GM21360 (cell line): ENCODE measurements around the gene CAMTA1.

Source experiments
- ATAC-seq: cut with Tn5 transposase; IDR thresholded peaks from one replicate; pipeline ENCODE4 v1.9.1; 2021; ENCODE audit warnings: mild to moderate bottlenecking, moderate library complexity; ENCODE audit not compliant: unreplicated experiment

Gene CAMTA1

GRCh38 chr1:7606096-7606495 lies 820.8 kb downstream of the CAMTA1 start:
- ATAC-seq, result no peak

- ATAC-seq, result no peak
These were observed 821.8 kb downstream of the CAMTA1 start for GRCh38 chr1:7607097-7607496.

- ATAC-seq, result no peak
These were observed 823.5 kb downstream of the CAMTA1 start for GRCh38 chr1:7608628-7609305.

- no peak for ATAC-seq
These were observed 824.2 kb downstream of the CAMTA1 start for GRCh38 chr1:7609311-7609994.

- no peak for ATAC-seq
These were observed 825.0 kb downstream of the CAMTA1 start for GRCh38 chr1:7610106-7610731.

- no peak for ATAC-seq
These were observed 825.7 kb downstream of the CAMTA1 start for GRCh38 chr1:7610936-7611335.

- ATAC-seq, result no peak
These were observed 826.3 kb downstream of the CAMTA1 start for GRCh38 chr1:7611421-7612010.

- no peak for ATAC-seq
These were observed 828.0 kb downstream of the CAMTA1 start for GRCh38 chr1:7613106-7613850.

GRCh38 chr1:7613851-7614205 lies 828.6 kb downstream of the CAMTA1 start:
- no peak for ATAC-seq

GRCh38 chr1:7614576-7615074 lies 829.4 kb downstream of the CAMTA1 start:
- ATAC-seq, result no peak

GRCh38 chr1:7615138-7615537 lies 829.9 kb downstream of the CAMTA1 start:
- ATAC-seq, result no peak

GRCh38 chr1:7616076-7616832 lies 831.0 kb downstream of the CAMTA1 start:
- ATAC-seq, result no peak

- ATAC-seq, result no peak
These were observed 831.7 kb downstream of the CAMTA1 start for GRCh38 chr1:7616953-7617352.

GRCh38 chr1:7617826-7618225 lies 832.6 kb downstream of the CAMTA1 start:
- ATAC-seq, result no peak

- no peak for ATAC-seq
These were observed 834.9 kb downstream of the CAMTA1 start for GRCh38 chr1:7620196-7620595.

GRCh38 chr1:7621334-7622219 lies 836.3 kb downstream of the CAMTA1 start:
- ATAC-seq, result no peak

- ATAC-seq, result no peak
These were observed 838.6 kb downstream of the CAMTA1 start for GRCh38 chr1:7623842-7624241.

- no peak for ATAC-seq
These were observed 839.6 kb downstream of the CAMTA1 start for GRCh38 chr1:7624791-7625355.

GRCh38 chr1:7625401-7625800 lies 840.1 kb downstream of the CAMTA1 start:
- ATAC-seq, result no peak
